ENCODE measurements around the gene KTN1. TPM values are rescaled to one million over a fixed set of nuclear protein-coding genes. Genes with fewer than 3 reads are reported as not detected.

The KTN1 gene
- total RNA-seq, 1 experiment from 2014 or later = 199 TPM

GRCh38 chr14:55693904-55694303 lies 113.9 kb downstream of the KTN1 start:
- Histone ChIP-seq H3K9me3 (ENCODE audit: low read depth, low read length, poor library complexity, severe bottlenecking) (no peaks in the 10 kb centered on the region), H3K4me1 (ENCODE audit: insufficient read depth, low read length, poor library complexity, severe bottlenecking) (peaks cover 25% of the 10 kb centered on the region), H3K36me3 (ENCODE audit: insufficient read depth, low read length, poor library complexity, severe bottlenecking) (no peaks in the 10 kb centered on the region), H3K27me3 (replicated peaks; ENCODE audit: insufficient read depth, low read depth, low read length, poor library complexity) (no peaks in the 10 kb centered on the region), H3K27ac (ENCODE audit: low read depth, low read length, poor library complexity, severe bottlenecking) (no peak overlapping the region), H3K4me3 (ENCODE audit: low read depth, low read length, poor library complexity, severe bottlenecking) (no peak overlapping the region)
- CTCF ChIA-PET = no interaction called here
- no peak for TF ChIP-seq CTCF (conservative IDR thresholded peaks at IDR 0.05; ENCODE audit: low read depth, low read length)
- no peak for TF ChIP-seq EZH2 (IDR thresholded peaks at IDR 0.05; ENCODE audit: borderline replicate concordance, low read depth, low read length, poor library complexity, severe bottlenecking)
- no TSS peak for BruUV-seq (replicated peaks)
- POLR2A ChIA-PET (ENCODE audit: low non-redundant PET) = no interaction called here
- no peak for DNase-seq (ENCODE audit: low spot score)
- intact Hi-C loops (cut with micrococcal nuclease; ENCODE audit: unreplicated experiment) = loop anchor here (5.0 kb wide), 1 partner anchor 247 kb away; no protein-coding TSS in a partner anchor

GRCh38 chr14:55697414-55697861 lies 117.4 kb downstream of the KTN1 start:
- H3K4me3 ChIP-seq (ENCODE audit: low read depth, low read length, poor library complexity, severe bottlenecking) = no peak overlapping the region
- intact Hi-C loops (cut with micrococcal nuclease; ENCODE audit: unreplicated experiment) = no loop called here
- no TSS peak for BruUV-seq (replicated peaks)
- ChIA-PET POLR2A (ENCODE audit: low non-redundant PET) (no interaction called here), CTCF (no interaction called here)
- peaks cover 3% of the 10 kb centered on the region for H3K9me3 ChIP-seq (ENCODE audit: low read depth, low read length, poor library complexity, severe bottlenecking)
- no peak overlapping the region for H3K27ac ChIP-seq (ENCODE audit: low read depth, low read length, poor library complexity, severe bottlenecking)
- no peaks in the 10 kb centered on the region for H3K27me3 ChIP-seq (replicated peaks; ENCODE audit: insufficient read depth, low read depth, low read length, poor library complexity)
- no peak for DNase-seq (ENCODE audit: low spot score)
- peaks cover under 1% of the 10 kb centered on the region for H3K4me1 ChIP-seq (ENCODE audit: insufficient read depth, low read length, poor library complexity, severe bottlenecking)
- H3K36me3 ChIP-seq (ENCODE audit: insufficient read depth, low read length, poor library complexity, severe bottlenecking) = no peaks in the 10 kb centered on the region
- TF ChIP-seq EZH2 (IDR thresholded peaks at IDR 0.05; ENCODE audit: borderline replicate concordance, low read depth, low read length, poor library complexity, severe bottlenecking) = no peak
- no peak for TF ChIP-seq CTCF (conservative IDR thresholded peaks at IDR 0.05; ENCODE audit: low read depth, low read length)

- CTCF ChIA-PET = no interaction called here
- Histone ChIP-seq H3K9me3 (ENCODE audit: low read depth, low read length, poor library complexity, severe bottlenecking) (peaks cover 3% of the 10 kb centered on the region), H3K36me3 (ENCODE audit: insufficient read depth, low read length, poor library complexity, severe bottlenecking) (no peaks in the 10 kb centered on the region), H3K4me1 (ENCODE audit: insufficient read depth, low read length, poor library complexity, severe bottlenecking) (peaks cover 6% of the 10 kb centered on the region), H3K4me3 (ENCODE audit: low read depth, low read length, poor library complexity, severe bottlenecking) (no peak overlapping the region), H3K27ac (ENCODE audit: low read depth, low read length, poor library complexity, severe bottlenecking) (no peak overlapping the region), H3K27me3 (replicated peaks; ENCODE audit: insufficient read depth, low read depth, low read length, poor library complexity) (no peaks in the 10 kb centered on the region)
- DNase-seq (ENCODE audit: low spot score) = no peak
- intact Hi-C loops (cut with micrococcal nuclease; ENCODE audit: unreplicated experiment) = no loop called here
- POLR2A ChIA-PET (ENCODE audit: low non-redundant PET) = interaction anchor here (0.7 kb wide), 1 partner anchor 26 kb away, joined by 3 read pairs; no protein-coding TSS in a partner anchor
- no TSS peak for BruUV-seq (replicated peaks)
- TF ChIP-seq EZH2 (IDR thresholded peaks at IDR 0.05; ENCODE audit: borderline replicate concordance, low read depth, low read length, poor library complexity, severe bottlenecking) = no peak
- TF ChIP-seq CTCF (conservative IDR thresholded peaks at IDR 0.05; ENCODE audit: low read depth, low read length) = no peak
Observed at GRCh38 chr14:55698051-55698450, 118.0 kb downstream of the KTN1 start.

Data from A673 (cell line).